HEK293 (cell line): ENCODE measurements around the gene IFI27L2.

Experiments used
- CTCF ChIA-PET: fragments of 350-600 bp; formaldehyde crosslinking; extraction: SDS; loops from one replicate; lab custom pipeline; 2021; ENCODE audit warnings: antibody characterized with exemption; lab: Yijun Ruan, JAX
- POLR2A ChIA-PET: fragments of 300-600 bp; formaldehyde crosslinking; extraction: SDS; loops from one replicate; lab custom pipeline; 2020; ENCODE audit warnings: antibody characterized with exemption, inconsistent platforms; lab: Yijun Ruan, JAX
- H3K27ac ChIP-seq: fragments of 200-500 bp; sonication (Bioruptor generic); 2 replicates; pipeline ENCODE4 v1.5.1; 2014; ENCODE audit warnings: low read depth, low read length, control low read depth, inconsistent platforms; ENCODE audit errors: extremely low read depth
- H3K36me3 ChIP-seq, 2 experiments: fragments of 200-500 bp in 1 of 2; sonication (Bioruptor generic) in 1 of 2; 1 replicate in 1 of 2; 2 replicates in 1 of 2; pipeline ENCODE4 v1.5.1; 2014 to 2017; ENCODE audit warnings: inconsistent platforms in 2 of 2, low read length in 2 of 2; ENCODE audit not compliant: control insufficient read depth in 2 of 2, insufficient read depth in 1 of 2
- H3K4me1 ChIP-seq: fragments of 200-500 bp; sonication (Bioruptor generic); 2 replicates; pipeline ENCODE4 v1.5.1; 2014; ENCODE audit warnings: mild to moderate bottlenecking, low read length, inconsistent platforms; ENCODE audit not compliant: control insufficient read depth, insufficient read depth
- H3K4me3 ChIP-seq: 2 replicates; pipeline ENCODE4 v1.5.1; 2011; ENCODE audit warnings: low read depth, mild to moderate bottlenecking, control low read depth, low read length, moderate library complexity
- H3K9me3 ChIP-seq: fragments of 200-500 bp; sonication (Bioruptor generic); 2 replicates; pipeline ENCODE4 v1.5.1; 2014; ENCODE audit warnings: low read depth, low read length, inconsistent platforms; ENCODE audit not compliant: control insufficient read depth, insufficient read depth
- EGR2 ChIP-seq: fragments of 450-650 bp; formaldehyde crosslinking; IDR thresholded peaks from 2 replicates; pipeline ENCODE4 v1.5.1; 2016; ENCODE audit warnings: low read depth, missing biosample characterization, missing genetic modification characterization
- FEZF1 ChIP-seq: fragments of 450-650 bp; formaldehyde crosslinking; IDR thresholded peaks from 2 replicates; pipeline ENCODE4 v1.5.1; 2016; ENCODE audit warnings: missing biosample characterization, missing genetic modification characterization
- HOXC10 ChIP-seq: sonication (generic); formaldehyde crosslinking; IDR thresholded peaks from 2 replicates; pipeline ENCODE4 v1.8.1; 2023; ENCODE audit warnings: mild to moderate bottlenecking, missing genetic modification reagents
- PRDM1 ChIP-seq: fragments of 450-650 bp; formaldehyde crosslinking; IDR thresholded peaks from 2 replicates; pipeline ENCODE4; 2016; ENCODE audit warnings: missing biosample characterization, missing genetic modification characterization
- SETDB1 ChIP-seq: IDR thresholded peaks from one replicate; pipeline ENCODE4 v1.6.1; 2017; ENCODE audit warnings: mild to moderate bottlenecking, low read length, moderate library complexity, mixed read lengths; ENCODE audit not compliant: insufficient read length
- SP2 ChIP-seq: fragments of 450-650 bp; formaldehyde crosslinking; IDR thresholded peaks from 2 replicates; pipeline ENCODE4 v1.5.1; 2016; ENCODE audit warnings: missing biosample characterization, missing genetic modification characterization
- ZBTB17 ChIP-seq: fragments of 450-650 bp; formaldehyde crosslinking; IDR thresholded peaks from 2 replicates; pipeline ENCODE4 v1.5.1; 2016; ENCODE audit warnings: missing biosample characterization, missing genetic modification characterization
- ZFHX2 ChIP-seq: fragments of 450-650 bp; formaldehyde crosslinking; conservative IDR thresholded peaks from 2 replicates; pipeline ENCODE4 v1.5.1; 2016; ENCODE audit warnings: missing biosample characterization, missing genetic modification characterization
- ZNF140 ChIP-seq: fragments of 450-650 bp; formaldehyde crosslinking; IDR thresholded peaks from 2 replicates; pipeline ENCODE4 v1.5.1; 2016; ENCODE audit warnings: missing biosample characterization, missing genetic modification characterization
- ZNF239 ChIP-seq: fragments of 450-650 bp; formaldehyde crosslinking; IDR thresholded peaks from 2 replicates; pipeline ENCODE4 v1.5.1; 2016; ENCODE audit warnings: missing biosample characterization, missing genetic modification characterization
- ZNF324 ChIP-seq: fragments of 450-650 bp; formaldehyde crosslinking; IDR thresholded peaks from 2 replicates; pipeline ENCODE4 v1.5.1; 2016; ENCODE audit warnings: missing biosample characterization, missing genetic modification characterization
- ZNF341 ChIP-seq: fragments of 450-650 bp; formaldehyde crosslinking; IDR thresholded peaks from 2 replicates; pipeline ENCODE4; 2016; ENCODE audit warnings: low read depth, missing biosample characterization, missing genetic modification characterization
- ZNF391 ChIP-seq: fragments of 450-650 bp; formaldehyde crosslinking; IDR thresholded peaks from 2 replicates; pipeline ENCODE4 v1.5.1; 2016; ENCODE audit warnings: low read depth, missing biosample characterization, missing genetic modification characterization, borderline replicate concordance
- ZNF510 ChIP-seq: fragments of 450-650 bp; formaldehyde crosslinking; IDR thresholded peaks from 2 replicates; pipeline ENCODE4 v1.5.1; 2018; ENCODE audit warnings: mild to moderate bottlenecking, missing genetic modification characterization, missing biosample characterization; ENCODE audit not compliant: insufficient replicate concordance
- ZNF518A ChIP-seq: fragments of 450-650 bp; formaldehyde crosslinking; conservative IDR thresholded peaks from 2 replicates; pipeline ENCODE4 v1.5.1; 2016; ENCODE audit warnings: low read depth, missing biosample characterization, missing genetic modification characterization
- ZNF571 ChIP-seq: fragments of 450-650 bp; formaldehyde crosslinking; IDR thresholded peaks from 2 replicates; pipeline ENCODE4 v1.5.0; 2017; ENCODE audit warnings: missing biosample characterization, missing genetic modification characterization
- ZNF621 ChIP-seq: fragments of 450-650 bp; formaldehyde crosslinking; IDR thresholded peaks from 2 replicates; pipeline ENCODE4 v1.5.1; 2017; ENCODE audit warnings: missing biosample characterization, missing genetic modification characterization
- ZNF624 ChIP-seq: fragments of 450-650 bp; formaldehyde crosslinking; IDR thresholded peaks from 2 replicates; pipeline ENCODE4 v1.5.1; 2017; ENCODE audit warnings: missing biosample characterization, missing genetic modification characterization
- ZNF785 ChIP-seq: fragments of 450-650 bp; formaldehyde crosslinking; IDR thresholded peaks from 2 replicates; pipeline ENCODE4 v1.5.1; 2016; ENCODE audit warnings: missing biosample characterization, missing genetic modification characterization
- ZNF830 ChIP-seq: fragments of 450-650 bp; IDR thresholded peaks from 2 replicates; pipeline ENCODE4 v1.5.0; 2018; ENCODE audit warnings: missing biosample characterization, missing genetic modification characterization, low read depth, mild to moderate bottlenecking, moderate library complexity
- ZXDB ChIP-seq: fragments of 450-650 bp; formaldehyde crosslinking; IDR thresholded peaks from 2 replicates; pipeline ENCODE4 v1.5.1; 2016; ENCODE audit warnings: missing biosample characterization, missing genetic modification characterization
- TF ChIP-seq, protein P1 (sequence below): fragments of 450-650 bp; formaldehyde crosslinking; conservative IDR thresholded peaks from 2 replicates; pipeline ENCODE4 v1.5.1; 2016; ENCODE audit warnings: low read depth, missing biosample characterization, missing genetic modification characterization

Gene IFI27L2

GRCh38 chr14:94139421-94139820 is 10.0 kb upstream of the IFI27L2 start:
- no peak for TF ChIP-seq EGR2 (tag by site-specific recombination)
- no peak for TF ChIP-seq ZNF621 (tag by site-specific recombination)
- TF ChIP-seq ZFHX2 (tag by site-specific recombination): no peak
- TF ChIP-seq PRDM1 (tag by site-specific recombination): no peak
- no peak for TF ChIP-seq ZNF140
- no peak for TF ChIP-seq SP2
- TF ChIP-seq ZNF391 (tag by site-specific recombination): no peak
- no peak for TF ChIP-seq SETDB1
- no peak for TF ChIP-seq ZBTB17 (tag by site-specific recombination)
- no peak for TF ChIP-seq ZNF510 (tag by site-specific recombination)
- no peak for TF ChIP-seq ZNF239 (tag by site-specific recombination)
- no peak for TF ChIP-seq ZNF830 (tag by site-specific recombination)
- no peaks in the 10 kb centered on the region for H3K9me3 ChIP-seq
- no peak overlapping the region for H3K4me3 ChIP-seq
- ChIA-PET CTCF (interaction anchor here (0.5 to 4.7 kb wide), 6 partner anchors 31 to 550 kb away, joined by 3 to 62 read pairs (median 4); no protein-coding TSS in a partner anchor), POLR2A (no interaction called here)
- H3K36me3 ChIP-seq: no peaks in the 10 kb centered on the region
- no peaks in the 10 kb centered on the region for H3K4me1 ChIP-seq
- H3K27ac ChIP-seq: no peak overlapping the region

DNA sequence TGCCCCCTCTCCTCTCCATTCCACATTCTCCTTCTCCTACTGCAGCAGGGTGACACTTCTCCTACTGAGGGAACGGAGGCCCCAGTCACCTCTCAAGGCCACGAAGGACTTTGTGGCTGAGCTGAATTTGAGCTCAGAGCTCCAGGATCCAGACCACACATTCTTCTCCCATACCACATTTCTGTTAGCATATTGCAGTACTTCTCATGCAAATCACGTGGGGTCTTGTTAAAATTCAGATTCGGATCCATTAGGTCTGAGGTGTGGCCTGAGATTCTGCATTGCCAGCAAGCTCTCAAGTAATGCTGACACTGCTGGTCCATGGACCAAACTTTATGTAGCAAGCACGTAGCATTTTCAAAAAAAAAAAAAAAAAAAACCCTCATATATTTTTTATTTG is 9.6 kb upstream of the IFI27L2 start:
- no peaks in the 10 kb centered on the region for H3K9me3 ChIP-seq
- H3K4me3 ChIP-seq: no peak overlapping the region
- H3K4me1 ChIP-seq: no peaks in the 10 kb centered on the region
- ChIA-PET CTCF (interaction anchor here (0.6 to 4.7 kb wide), 7 partner anchors 10 to 353 kb away, joined by 3 to 62 read pairs (median 5); partner anchors contain the start of gene IFI27L2), POLR2A (no interaction called here)
- TF ChIP-seq ZNF324 (tag by site-specific recombination) (no peak), ZNF341 (tag by site-specific recombination) (no peak), ZNF785 (tag by site-specific recombination) (no peak), ZNF518A (tag by site-specific recombination) (no peak), ZNF624 (tag by site-specific recombination) (no peak), ZXDB (tag by site-specific recombination) (no peak), ZNF571 (tag by site-specific recombination) (no peak), FEZF1 (tag by site-specific recombination) (no peak), HOXC10 (no peak)
- TF ChIP-seq, protein P1, sequence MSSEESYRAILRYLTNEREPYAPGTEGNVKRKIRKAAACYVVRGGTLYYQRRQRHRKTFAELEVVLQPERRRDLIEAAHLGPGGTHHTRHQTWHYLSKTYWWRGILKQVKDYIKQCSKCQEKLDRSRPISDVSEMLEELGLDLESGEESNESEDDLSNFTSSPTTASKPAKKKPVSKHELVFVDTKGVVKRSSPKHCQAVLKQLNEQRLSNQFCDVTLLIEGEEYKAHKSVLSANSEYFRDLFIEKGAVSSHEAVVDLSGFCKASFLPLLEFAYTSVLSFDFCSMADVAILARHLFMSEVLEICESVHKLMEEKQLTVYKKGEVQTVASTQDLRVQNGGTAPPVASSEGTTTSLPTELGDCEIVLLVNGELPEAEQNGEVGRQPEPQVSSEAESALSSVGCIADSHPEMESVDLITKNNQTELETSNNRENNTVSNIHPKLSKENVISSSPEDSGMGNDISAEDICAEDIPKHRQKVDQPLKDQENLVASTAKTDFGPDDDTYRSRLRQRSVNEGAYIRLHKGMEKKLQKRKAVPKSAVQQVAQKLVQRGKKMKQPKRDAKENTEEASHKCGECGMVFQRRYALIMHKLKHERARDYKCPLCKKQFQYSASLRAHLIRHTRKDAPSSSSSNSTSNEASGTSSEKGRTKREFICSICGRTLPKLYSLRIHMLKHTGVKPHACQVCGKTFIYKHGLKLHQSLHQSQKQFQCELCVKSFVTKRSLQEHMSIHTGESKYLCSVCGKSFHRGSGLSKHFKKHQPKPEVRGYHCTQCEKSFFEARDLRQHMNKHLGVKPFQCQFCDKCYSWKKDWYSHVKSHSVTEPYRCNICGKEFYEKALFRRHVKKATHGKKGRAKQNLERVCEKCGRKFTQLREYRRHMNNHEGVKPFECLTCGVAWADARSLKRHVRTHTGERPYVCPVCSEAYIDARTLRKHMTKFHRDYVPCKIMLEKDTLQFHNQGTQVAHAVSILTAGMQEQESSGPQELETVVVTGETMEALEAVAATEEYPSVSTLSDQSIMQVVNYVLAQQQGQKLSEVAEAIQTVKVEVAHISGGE (tag by site-specific recombination): no peak
- H3K27ac ChIP-seq: no peak overlapping the region
- H3K36me3 ChIP-seq: no peaks in the 10 kb centered on the region
